ENCODE data around the gene RHOBTB1. TPM values are rescaled to one million over a fixed set of nuclear protein-coding genes. Genes with fewer than 3 reads are reported as not detected.

Gene RHOBTB1
- total RNA-seq, 2 experiments from 2014 or later: 0.06 to 0.07 TPM

GRCh38 chr10:60877061-60877776, 66.8 kb downstream of the RHOBTB1 start:
- no peak for DNase-seq
- H3K36me3 Mint-ChIP-seq (ENCODE audit: low read depth): no peaks in the 10 kb centered on the region
- H3K9me3 Mint-ChIP-seq: no peaks in the 10 kb centered on the region
- no peak overlapping the region for H3K4me3 Mint-ChIP-seq
- peaks cover 11% of the 10 kb centered on the region for H3K27me3 Mint-ChIP-seq
- no peaks in the 10 kb centered on the region for H3K4me1 Mint-ChIP-seq
- H3K27ac Mint-ChIP-seq: no peak overlapping the region
- POLR2A ChIA-PET: interaction anchor here (0.6 kb wide), 1 partner anchor 414 kb away, joined by 4 read pairs; no protein-coding TSS in a partner anchor
- CTCF ChIA-PET: no interaction called here

- Mint-ChIP-seq H3K27me3 (peaks cover 9% of the 10 kb centered on the region), H3K4me1 (no peaks in the 10 kb centered on the region), H3K9me3 (no peaks in the 10 kb centered on the region), H3K36me3 (ENCODE audit: low read depth) (no peaks in the 10 kb centered on the region), H3K4me3 (no peak overlapping the region), H3K27ac (no peak overlapping the region)
- no peak for DNase-seq
- POLR2A ChIA-PET: no interaction called here
- CTCF ChIA-PET: no interaction called here
Observed at GRCh38 chr10:60873758-60874157, 70.2 kb downstream of the RHOBTB1 start.

- H3K4me3 Mint-ChIP-seq: no peak overlapping the region
- CTCF ChIA-PET: no interaction called here
- no peak for DNase-seq
- no peaks in the 10 kb centered on the region for H3K9me3 Mint-ChIP-seq
- POLR2A ChIA-PET: no interaction called here
- H3K36me3 Mint-ChIP-seq (ENCODE audit: low read depth): no peaks in the 10 kb centered on the region
- H3K4me1 Mint-ChIP-seq: no peaks in the 10 kb centered on the region
- peaks cover 7% of the 10 kb centered on the region for H3K27me3 Mint-ChIP-seq
- no peak overlapping the region for H3K27ac Mint-ChIP-seq
Observed at GRCh38 chr10:60872451-60872850, 71.5 kb downstream of the RHOBTB1 start.

- Mint-ChIP-seq H3K27ac (no peak overlapping the region), H3K4me1 (no peaks in the 10 kb centered on the region), H3K4me3 (no peak overlapping the region), H3K9me3 (no peaks in the 10 kb centered on the region), H3K27me3 (peaks cover 10% of the 10 kb centered on the region), H3K36me3 (ENCODE audit: low read depth) (no peaks in the 10 kb centered on the region)
- DNase-seq: no peak
- CTCF ChIA-PET: no interaction called here
- POLR2A ChIA-PET: no interaction called here
Observed at GRCh38 chr10:60871215-60871614, 72.8 kb downstream of the RHOBTB1 start.

- ChIA-PET CTCF (no interaction called here), POLR2A (no interaction called here)
- H3K4me3 Mint-ChIP-seq: no peak overlapping the region
- H3K27ac Mint-ChIP-seq: no peak overlapping the region
- DNase-seq: no peak
- no peaks in the 10 kb centered on the region for H3K4me1 Mint-ChIP-seq
- H3K27me3 Mint-ChIP-seq: peaks cover 13% of the 10 kb centered on the region
- H3K36me3 Mint-ChIP-seq (ENCODE audit: low read depth): no peaks in the 10 kb centered on the region
- no peaks in the 10 kb centered on the region for H3K9me3 Mint-ChIP-seq
Observed at GRCh38 chr10:60870803-60871202, 73.2 kb downstream of the RHOBTB1 start.

- Mint-ChIP-seq H3K27me3 (peaks cover 9% of the 10 kb centered on the region), H3K4me1 (no peaks in the 10 kb centered on the region), H3K27ac (no peak overlapping the region), H3K36me3 (ENCODE audit: low read depth) (no peaks in the 10 kb centered on the region), H3K9me3 (no peaks in the 10 kb centered on the region), H3K4me3 (no peak overlapping the region)
- no peak for DNase-seq
- CTCF ChIA-PET: no interaction called here
- POLR2A ChIA-PET: no interaction called here
Observed at GRCh38 chr10:60870416-60870728, 73.6 kb downstream of the RHOBTB1 start.

- CTCF ChIA-PET: no interaction called here
Observed at GRCh38 chr10:60869652-60870415, 74.2 kb downstream of the RHOBTB1 start.

GRCh38 chr10:60868946-60869345, 75.0 kb downstream of the RHOBTB1 start:
- ChIA-PET CTCF (no interaction called here), POLR2A (no interaction called here)
- Mint-ChIP-seq H3K36me3 (ENCODE audit: low read depth) (no peaks in the 10 kb centered on the region), H3K27ac (no peak overlapping the region), H3K27me3 (peaks cover 9% of the 10 kb centered on the region), H3K4me1 (no peaks in the 10 kb centered on the region), H3K4me3 (no peak overlapping the region), H3K9me3 (no peaks in the 10 kb centered on the region)
- DNase-seq: no peak

More at GRCh38 chr10:60869652-60870415, 74.2 kb downstream of the RHOBTB1 start:
- Mint-ChIP-seq H3K9me3 (no peaks in the 10 kb centered on the region), H3K36me3 (ENCODE audit: low read depth) (no peaks in the 10 kb centered on the region), H3K4me3 (no peak overlapping the region), H3K27me3 (peaks cover 9% of the 10 kb centered on the region), H3K27ac (no peak overlapping the region), H3K4me1 (no peaks in the 10 kb centered on the region)
- DNase-seq: no peak
- POLR2A ChIA-PET: no interaction called here

GRCh38 chr10:60865198-60865783, 78.7 kb downstream of the RHOBTB1 start:
- no peaks in the 10 kb centered on the region for H3K9me3 Mint-ChIP-seq
- no peak for DNase-seq
- no peaks in the 10 kb centered on the region for H3K36me3 Mint-ChIP-seq (ENCODE audit: low read depth)

GRCh38 chr10:60863796-60864195, 80.2 kb downstream of the RHOBTB1 start:
- H3K27me3 Mint-ChIP-seq: peaks cover 14% of the 10 kb centered on the region
- ChIA-PET POLR2A (no interaction called here), CTCF (no interaction called here)
- DNase-seq: no peak
- H3K36me3 Mint-ChIP-seq (ENCODE audit: low read depth): no peaks in the 10 kb centered on the region
- no peak overlapping the region for H3K27ac Mint-ChIP-seq
- H3K4me1 Mint-ChIP-seq: no peaks in the 10 kb centered on the region
- no peak overlapping the region for H3K4me3 Mint-ChIP-seq
- no peaks in the 10 kb centered on the region for H3K9me3 Mint-ChIP-seq

More at GRCh38 chr10:60865198-60865783, 78.7 kb downstream of the RHOBTB1 start:
- Mint-ChIP-seq H3K4me1 (no peaks in the 10 kb centered on the region), H3K27ac (no peak overlapping the region), H3K4me3 (no peak overlapping the region), H3K27me3 (peaks cover 14% of the 10 kb centered on the region)
- POLR2A ChIA-PET: no interaction called here
- CTCF ChIA-PET: no interaction called here

- ChIA-PET POLR2A (no interaction called here), CTCF (no interaction called here)
- no peaks in the 10 kb centered on the region for H3K36me3 Mint-ChIP-seq (ENCODE audit: low read depth)
- H3K4me1 Mint-ChIP-seq: no peaks in the 10 kb centered on the region
- no peaks in the 10 kb centered on the region for H3K9me3 Mint-ChIP-seq
- DNase-seq: no peak
- no peak overlapping the region for H3K4me3 Mint-ChIP-seq
- peaks cover 14% of the 10 kb centered on the region for H3K27me3 Mint-ChIP-seq
- H3K27ac Mint-ChIP-seq: no peak overlapping the region
Observed at GRCh38 chr10:60862517-60862916, 81.5 kb downstream of the RHOBTB1 start.

- peaks cover 7% of the 10 kb centered on the region for H3K27me3 Mint-ChIP-seq
- no peak overlapping the region for H3K4me3 Mint-ChIP-seq
- H3K9me3 Mint-ChIP-seq: no peaks in the 10 kb centered on the region
- no peaks in the 10 kb centered on the region for H3K36me3 Mint-ChIP-seq (ENCODE audit: low read depth)
- H3K27ac Mint-ChIP-seq: no peak overlapping the region
- H3K4me1 Mint-ChIP-seq: no peaks in the 10 kb centered on the region
- CTCF ChIA-PET: no interaction called here
- DNase-seq: no peak
- POLR2A ChIA-PET: no interaction called here
Observed at GRCh38 chr10:60856405-60856804, 87.6 kb downstream of the RHOBTB1 start.

GRCh38 chr10:60853637-60854036, 90.3 kb downstream of the RHOBTB1 start:
- POLR2A ChIA-PET: no interaction called here
- H3K27ac Mint-ChIP-seq: no peak overlapping the region
- H3K4me3 Mint-ChIP-seq: no peak overlapping the region
- no peak for DNase-seq
- no peaks in the 10 kb centered on the region for H3K9me3 Mint-ChIP-seq
- CTCF ChIA-PET: no interaction called here
- no peaks in the 10 kb centered on the region for H3K36me3 Mint-ChIP-seq (ENCODE audit: low read depth)
- H3K27me3 Mint-ChIP-seq: peaks cover 7% of the 10 kb centered on the region
- H3K4me1 Mint-ChIP-seq: no peaks in the 10 kb centered on the region
